Fibroblast of gingiva (primary cell): ENCODE data around the gene ZNF281.
"Not testable (repeated sequence)": the region's sequence is repeated elsewhere in the genome, so short reads cannot be mapped to it uniquely, and the experiment has no call there.

Source experiments
- DNase-seq: peaks from one replicate; pipeline ENCODE4 v3.0.0-alpha.2; 2011; ENCODE audit warnings: low read depth

The ZNF281 gene

GRCh38 chr1:200429221-200429751 is 19.4 kb upstream of the ZNF281 start:
- DNase-seq = peak; percentile 65

- no peak for DNase-seq
Measured at GRCh38 chr1:200428482-200429205, 18.8 kb upstream of the ZNF281 start.

GRCh38 chr1:200427744-200428143 is 17.9 kb upstream of the ZNF281 start:
- no peak for DNase-seq

GRCh38 chr1:200426196-200426595 is 16.4 kb upstream of the ZNF281 start:
- DNase-seq = no peak

GRCh38 chr1:200423235-200423634 is 13.4 kb upstream of the ZNF281 start:
- DNase-seq = peak; percentile 66

GRCh38 chr1:200422211-200422610 is 12.4 kb upstream of the ZNF281 start:
- no peak for DNase-seq

GRCh38 chr1:200415789-200416593 is 6.2 kb upstream of the ZNF281 start:
- peak; percentile 97 for DNase-seq

GRCh38 chr1:200415227-200415626 is 5.4 kb upstream of the ZNF281 start:
- no peak for DNase-seq

GRCh38 chr1:200414657-200415056 is 4.8 kb upstream of the ZNF281 start:
- no peak for DNase-seq

DNA sequence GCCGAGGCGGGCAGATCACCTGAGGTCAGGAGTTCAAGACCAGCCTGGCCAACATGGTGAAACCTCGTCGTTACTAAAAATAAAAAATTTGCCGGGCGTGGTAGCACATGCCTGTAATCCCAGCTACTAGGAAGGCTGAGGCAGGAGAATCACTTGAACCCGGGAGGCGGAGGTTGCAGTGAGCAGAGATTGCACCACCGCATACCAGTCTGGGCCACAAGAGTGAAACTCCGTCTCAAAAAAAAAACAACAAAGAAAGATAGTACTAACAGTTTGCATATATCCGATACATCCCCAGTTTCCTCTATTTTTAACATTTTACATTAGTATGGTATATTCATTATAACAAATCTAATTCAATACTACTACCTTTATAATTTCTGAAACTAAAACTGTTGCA is 3.9 kb upstream of the ZNF281 start:
- DNase-seq = not testable (repeated sequence)

- no peak for DNase-seq
Measured at GRCh38 chr1:200411406-200412257, 1.8 kb upstream of the ZNF281 start.

GRCh38 chr1:200410566-200410878 is 686 bp upstream of the ZNF281 start:
- DNase-seq = no peak

DNA sequence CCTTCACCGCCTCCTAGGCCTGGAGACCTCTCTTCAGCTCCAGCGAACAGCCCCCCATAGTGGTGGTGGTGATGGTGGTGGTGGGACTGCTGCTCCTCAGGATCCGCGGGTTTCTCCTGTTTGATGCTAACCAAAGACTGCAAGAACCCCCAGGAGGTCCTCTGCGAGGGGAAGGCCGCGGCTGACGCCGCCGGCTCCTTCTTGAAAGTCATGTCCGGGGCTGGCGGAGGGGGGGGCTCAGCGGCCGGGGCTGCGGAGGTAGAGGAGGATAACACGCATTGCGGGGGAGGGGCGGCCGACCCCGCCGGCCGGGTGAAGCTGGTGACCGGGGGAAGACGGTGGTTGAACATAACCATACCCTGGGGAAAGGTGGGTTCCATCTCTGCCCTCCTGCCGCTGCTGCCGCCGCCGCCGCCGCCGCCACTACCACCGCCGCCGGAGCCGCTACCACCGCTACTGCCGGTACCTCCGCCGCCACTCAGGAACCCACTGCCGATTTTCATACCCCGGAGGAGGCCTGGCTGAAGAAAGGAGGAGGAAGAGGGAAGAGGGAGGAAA is 554 bp downstream of the ZNF281 start:
- peak; percentile 16 for DNase-seq

DNA sequence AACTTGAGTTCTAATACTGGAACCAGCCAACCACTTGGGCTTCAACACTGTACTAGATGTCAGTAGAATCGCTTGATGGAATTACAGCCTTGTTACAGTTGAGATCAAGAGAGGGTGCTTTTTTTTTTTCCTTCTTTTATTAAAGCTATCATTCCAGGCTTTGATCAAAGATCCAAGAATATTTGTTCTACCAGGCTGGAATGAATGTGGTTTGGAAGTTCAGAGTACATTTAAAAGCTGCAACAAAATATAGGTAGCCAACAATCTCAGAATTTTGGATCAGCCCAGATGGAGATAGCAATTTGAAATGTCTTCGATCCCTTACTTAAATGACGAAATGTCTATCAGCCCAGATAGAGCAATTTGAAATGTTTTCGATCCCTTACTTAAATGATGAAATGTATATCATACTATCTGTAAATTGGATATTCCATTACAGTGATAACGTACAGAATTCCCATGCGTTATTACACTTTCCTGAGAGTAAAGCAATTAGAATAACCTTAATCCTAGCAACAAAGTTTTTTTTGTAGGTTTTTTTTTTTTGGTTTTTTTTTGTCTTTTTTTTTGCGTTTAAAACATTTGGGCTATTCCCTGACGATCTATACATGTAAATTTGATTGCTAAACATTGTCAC is 3.6 kb downstream of the ZNF281 start:
- no peak for DNase-seq

- peak; percentile 58 for DNase-seq
Measured at GRCh38 chr1:200405264-200405663, 4.6 kb downstream of the ZNF281 start.

GRCh38 chr1:200401708-200402107 is 8.1 kb downstream of the ZNF281 start:
- no peak for DNase-seq

DNA sequence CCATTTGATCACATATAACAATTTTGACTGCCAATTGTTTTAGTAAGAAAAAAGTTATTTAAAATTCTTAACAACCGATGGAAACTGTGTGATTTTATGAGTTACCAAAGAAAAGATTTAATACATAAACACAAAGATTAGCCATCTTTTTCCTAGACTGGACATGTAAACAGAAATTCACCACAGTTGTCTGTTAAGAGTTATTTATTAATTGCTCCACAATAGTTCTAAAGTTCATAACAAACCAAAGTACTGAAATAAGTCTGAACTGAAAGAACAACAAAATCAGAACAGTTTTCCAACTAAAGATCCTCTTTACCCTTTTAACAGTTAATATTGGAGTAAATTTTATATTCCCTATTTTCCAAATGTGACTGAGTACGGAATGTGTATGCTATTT is 8.6 kb downstream of the ZNF281 start:
- DNase-seq = no peak

- DNase-seq = no peak
Measured at GRCh38 chr1:200400556-200400955, 9.3 kb downstream of the ZNF281 start.

DNA sequence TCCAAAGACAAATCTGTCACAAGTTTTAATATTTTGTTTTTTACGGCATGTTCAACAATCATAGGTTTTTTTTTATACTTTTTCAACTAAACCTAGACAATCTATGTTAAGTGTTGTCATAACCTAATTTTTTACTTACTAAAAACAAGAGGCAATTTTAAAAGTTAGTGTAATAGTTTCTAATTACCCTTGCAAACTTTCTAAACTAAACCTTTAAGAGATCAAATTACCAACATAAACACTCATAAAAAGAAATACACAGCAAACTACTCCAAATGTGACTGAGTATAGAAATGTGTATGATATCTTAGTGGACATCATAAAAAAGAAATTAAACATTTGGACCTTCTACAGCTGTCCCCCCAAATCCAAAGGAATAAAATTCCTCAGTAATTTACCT is 10.0 kb downstream of the ZNF281 start:
- no peak for DNase-seq

DNA sequence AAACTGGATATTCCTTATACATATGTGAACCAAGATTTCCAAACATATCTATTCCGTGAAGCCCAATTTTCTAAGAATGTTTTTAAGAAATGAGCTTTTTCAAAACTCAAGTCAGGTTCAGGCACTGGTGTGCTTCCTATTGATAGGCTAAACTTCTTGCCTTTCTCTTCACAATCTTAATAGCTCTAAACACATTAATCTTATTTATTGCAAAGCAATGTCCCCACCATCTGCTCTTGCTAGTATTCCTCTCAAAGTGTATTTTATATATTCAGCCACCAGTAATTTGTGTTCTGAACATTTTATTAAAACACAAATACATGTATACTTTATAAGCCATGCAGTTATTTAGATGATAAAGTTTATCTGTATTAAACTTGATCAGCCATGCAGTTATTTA is 11.5 kb downstream of the ZNF281 start:
- no peak for DNase-seq

DNA sequence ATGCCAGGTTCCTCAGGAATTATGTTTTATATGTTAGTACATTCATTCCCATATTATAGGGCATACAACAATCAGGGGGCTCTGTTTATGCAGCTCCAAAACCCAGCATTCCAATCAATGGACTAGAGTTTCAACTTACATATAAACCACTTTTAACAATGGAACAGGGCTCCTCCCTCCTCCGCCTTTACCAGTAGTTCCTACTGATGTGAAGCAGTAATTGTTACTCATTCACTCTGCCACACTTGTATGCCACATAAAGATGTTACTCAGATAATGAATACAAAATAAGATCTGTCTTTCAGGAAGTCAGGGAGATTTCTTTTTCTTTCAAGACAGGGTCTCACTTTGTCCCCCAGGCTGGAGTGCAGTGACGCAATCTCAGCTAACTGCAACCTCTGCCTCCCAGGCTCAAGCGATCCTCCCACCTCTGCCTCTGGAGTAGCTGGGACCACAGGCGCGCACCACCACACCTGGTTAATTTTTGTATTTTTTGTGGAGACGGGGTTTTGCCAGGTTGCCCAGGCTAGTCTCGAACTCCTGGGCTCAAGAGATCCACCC is 17.1 kb downstream of the ZNF281 start:
- DNase-seq = no peak
